GM21723 (cell line): ENCODE data around the gene D2HGDH.
"Not testable (repeated sequence)": the region's sequence is repeated elsewhere in the genome, so short reads cannot be mapped to it uniquely, and the experiment has no call there.

Source experiments
- ATAC-seq: cut with Tn5 transposase; IDR thresholded peaks from one replicate; pipeline ENCODE4 v1.9.1; 2021; ENCODE audit warnings: mild to moderate bottlenecking, moderate library complexity; ENCODE audit not compliant: unreplicated experiment

D2HGDH gene

DNA sequence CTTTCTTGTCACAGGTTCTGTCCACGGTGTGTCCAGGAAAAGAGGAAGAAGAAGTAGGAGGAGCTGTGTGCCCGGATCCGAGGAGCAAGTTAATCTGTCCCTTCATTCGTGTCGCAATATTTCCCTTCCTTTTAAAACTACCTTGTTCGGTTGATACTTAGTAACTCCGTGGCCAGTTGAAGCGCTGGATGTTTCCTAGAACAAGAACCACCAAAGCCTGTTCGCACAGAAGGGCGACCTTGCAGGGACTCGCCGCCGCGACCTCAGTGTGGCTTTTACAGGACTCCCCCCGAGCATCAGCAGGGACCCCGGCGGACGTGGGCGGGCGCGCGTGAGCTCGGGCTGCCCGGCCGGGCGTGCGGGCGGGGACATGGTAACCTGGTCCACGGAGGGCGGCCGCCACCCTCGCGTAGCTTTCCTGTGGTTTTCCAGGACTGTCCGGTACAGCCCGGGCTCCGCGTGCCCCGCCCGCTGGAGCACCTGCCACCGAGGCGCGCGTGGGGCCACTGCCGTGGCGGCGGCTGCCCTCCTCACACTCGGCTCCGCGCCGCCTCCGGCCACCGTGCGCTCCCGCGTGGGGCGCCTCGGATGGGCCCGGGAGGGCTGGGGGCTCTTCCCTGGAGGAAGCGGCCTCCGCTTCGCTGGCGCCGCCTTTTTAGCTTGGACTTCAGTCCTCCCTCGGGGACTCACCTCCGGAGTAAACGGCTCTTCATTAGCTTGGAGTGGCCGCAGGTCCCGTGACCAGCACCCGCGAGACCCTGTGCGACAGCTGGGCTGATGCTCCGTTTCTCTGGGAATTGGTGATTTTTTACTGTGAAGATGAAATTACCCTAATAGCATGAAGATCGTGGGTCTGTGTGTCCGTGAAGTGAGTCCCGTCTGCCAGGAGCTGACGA, 9.2 kb upstream of the D2HGDH start:
- ATAC-seq: no peak

- no peak for ATAC-seq
These were observed 8.0 kb upstream of the D2HGDH start for GRCh38 chr2:241726459-241726858.

- no peak for ATAC-seq
These were observed 6.4 kb upstream of the D2HGDH start for GRCh38 chr2:241728000-241728399.

DNA sequence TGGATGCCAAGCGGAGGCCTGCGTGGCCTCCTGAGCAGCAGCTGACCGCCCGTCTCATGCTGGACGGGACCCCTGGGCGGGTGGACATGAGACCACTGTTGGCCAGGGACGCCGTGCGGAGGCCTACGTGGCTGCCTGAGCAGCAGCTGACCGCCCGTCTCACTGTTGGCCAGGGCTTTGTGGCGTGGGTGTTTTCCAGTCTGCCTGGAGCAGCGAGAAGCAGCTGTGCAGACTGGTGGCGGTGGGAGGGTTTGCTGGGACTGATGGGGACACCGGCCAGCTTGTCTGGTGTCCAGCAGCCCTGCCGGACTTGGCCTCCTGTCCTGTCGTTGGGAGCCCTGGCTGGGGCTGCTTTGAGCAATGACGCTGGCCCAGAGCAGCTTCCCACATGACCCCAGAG, 5.8 kb upstream of the D2HGDH start:
- no peak for ATAC-seq

GRCh38 chr2:241729868-241730267, 4.6 kb upstream of the D2HGDH start:
- no peak for ATAC-seq

- no peak for ATAC-seq
These were observed 3.6 kb upstream of the D2HGDH start for GRCh38 chr2:241730671-241731293.

DNA sequence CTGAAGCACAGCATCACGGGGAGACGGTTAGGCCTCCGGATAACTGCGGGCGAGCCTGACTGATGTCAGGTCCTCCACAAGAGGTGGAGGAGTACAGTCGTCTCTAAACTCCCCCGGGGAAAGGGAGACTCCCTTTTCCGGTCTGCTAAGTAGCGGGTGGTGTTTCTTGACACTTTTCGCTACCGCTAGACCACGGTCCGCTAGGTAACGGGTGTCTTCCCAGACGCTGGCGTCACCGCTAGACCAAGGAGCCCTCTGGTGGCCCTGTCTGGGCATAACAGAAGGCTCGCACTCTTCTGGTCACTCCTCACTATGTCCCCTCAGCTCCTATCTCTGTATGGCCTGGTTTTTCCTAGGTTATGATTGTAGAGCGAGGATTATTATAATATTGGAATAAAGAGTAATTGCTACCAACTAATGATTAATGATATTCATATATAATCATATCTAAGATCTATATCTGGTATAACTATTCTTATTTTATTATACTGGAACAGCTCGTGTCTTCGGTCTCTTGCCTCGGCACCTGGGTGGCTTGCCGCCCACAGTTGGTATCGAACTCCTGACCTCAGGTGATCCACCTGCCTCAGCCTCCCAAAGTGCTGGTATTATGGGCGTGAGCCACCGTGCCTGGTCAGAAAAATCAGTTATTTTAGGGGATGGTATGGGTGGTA, 1.8 kb upstream of the D2HGDH start:
- not testable (repeated sequence) for ATAC-seq

- ATAC-seq: no peak
These were observed 831 bp upstream of the D2HGDH start for GRCh38 chr2:241733391-241734207.

DNA sequence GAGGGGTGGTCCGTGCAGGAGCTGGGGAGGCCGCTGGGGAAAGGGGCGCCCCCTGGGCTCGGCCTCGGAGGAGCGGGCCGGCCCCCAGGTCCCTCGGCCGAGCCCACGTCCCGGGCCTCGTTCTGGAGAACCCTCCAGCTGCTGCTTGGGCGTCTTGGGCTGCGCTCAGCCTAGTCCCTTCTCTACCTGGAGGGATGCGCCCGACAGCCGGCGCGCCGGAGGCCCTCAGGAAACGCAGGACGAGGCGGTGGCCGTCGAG, 293 bp upstream of the D2HGDH start:
- peak; percentile 41 for ATAC-seq

GRCh38 chr2:241736111-241736510, 1.7 kb downstream of the D2HGDH start:
- ATAC-seq: no peak

GRCh38 chr2:241738040-241738686, 3.7 kb downstream of the D2HGDH start:
- no peak for ATAC-seq

- ATAC-seq: no peak
These were observed 4.7 kb downstream of the D2HGDH start for GRCh38 chr2:241739177-241739576.

DNA sequence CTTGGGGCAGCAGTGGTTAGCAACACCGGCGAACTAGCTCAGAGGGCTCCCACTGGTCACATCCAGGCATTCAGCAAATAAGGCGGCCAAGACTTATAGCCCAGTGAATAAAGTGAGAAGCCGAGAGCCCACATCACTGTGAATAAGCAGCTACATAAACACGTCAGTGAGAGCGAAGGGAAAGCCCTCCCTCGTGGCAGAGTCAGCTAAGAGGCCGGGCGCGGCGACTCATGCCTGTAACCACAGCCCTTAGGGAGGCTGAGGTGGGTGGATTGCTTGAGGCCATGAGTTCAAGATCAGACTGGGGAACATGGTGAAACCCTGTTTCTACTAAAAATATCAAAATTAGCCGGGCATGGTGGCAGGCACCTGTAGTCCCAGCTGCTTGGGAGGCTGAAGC, 5.2 kb downstream of the D2HGDH start:
- no peak for ATAC-seq

- no peak for ATAC-seq
These were observed 6.6 kb downstream of the D2HGDH start for GRCh38 chr2:241741016-241741415.

- ATAC-seq: no peak
These were observed 8.0 kb downstream of the D2HGDH start for GRCh38 chr2:241742320-241742939.

GRCh38 chr2:241743008-241743407, 8.6 kb downstream of the D2HGDH start:
- not testable (repeated sequence) for ATAC-seq

GRCh38 chr2:241743620-241744019, 9.2 kb downstream of the D2HGDH start:
- ATAC-seq: no peak

DNA sequence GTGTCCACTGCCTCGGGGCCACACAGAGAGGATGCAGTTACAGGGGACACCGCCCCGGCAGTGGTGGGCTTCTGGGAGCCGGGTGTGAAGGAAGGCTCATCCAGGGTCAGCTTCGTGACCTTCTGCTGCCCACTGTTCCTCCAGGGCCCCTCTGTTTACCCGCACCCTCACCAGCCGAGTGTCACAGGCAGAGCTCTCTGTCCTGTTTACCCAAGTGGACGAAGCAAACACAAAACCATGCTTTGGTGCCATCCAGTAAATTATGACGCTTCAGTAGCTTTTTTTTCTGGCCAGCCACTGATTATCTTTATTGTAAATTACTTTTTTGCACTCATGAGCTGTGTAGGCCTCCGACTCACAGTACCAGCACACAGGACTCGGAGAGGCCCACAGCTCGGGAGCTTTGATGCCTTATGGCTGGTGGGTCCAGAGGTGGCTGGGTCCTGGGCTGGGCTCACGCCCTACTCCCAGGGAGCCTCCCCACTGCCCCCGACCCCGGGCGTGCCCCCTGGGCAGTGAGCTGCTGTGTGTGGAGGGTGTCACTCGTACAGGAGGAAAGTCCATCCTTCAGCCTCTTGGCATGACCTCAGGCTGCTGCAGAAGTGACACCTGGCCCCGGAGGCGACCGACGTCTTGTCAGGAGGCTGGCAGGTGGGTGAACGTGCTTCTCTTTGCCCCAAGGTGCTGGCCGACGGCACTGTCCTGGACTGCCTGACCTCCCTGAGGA, 9.8 kb downstream of the D2HGDH start:
- ATAC-seq: no peak

DNA sequence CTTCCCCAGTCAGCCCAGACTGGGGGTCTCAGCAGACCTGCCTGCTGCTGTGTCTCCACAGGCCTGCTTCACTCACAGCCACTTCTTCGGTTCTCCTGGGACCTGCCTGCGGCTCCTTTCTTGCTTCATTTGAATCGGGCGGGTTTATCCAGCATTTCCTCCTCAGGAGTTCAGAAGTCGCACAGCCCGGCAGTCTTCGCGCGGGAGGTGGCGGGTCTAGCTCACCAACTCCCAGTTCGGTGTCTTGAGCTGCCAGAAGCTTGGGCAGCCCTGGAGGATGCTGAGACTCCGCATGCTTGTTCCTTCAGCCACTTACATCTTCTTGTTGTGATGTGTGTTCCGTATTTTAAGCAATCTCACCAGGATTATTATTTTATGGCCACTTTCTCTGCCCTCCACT, 10.8 kb downstream of the D2HGDH start:
- ATAC-seq: no peak

DNA sequence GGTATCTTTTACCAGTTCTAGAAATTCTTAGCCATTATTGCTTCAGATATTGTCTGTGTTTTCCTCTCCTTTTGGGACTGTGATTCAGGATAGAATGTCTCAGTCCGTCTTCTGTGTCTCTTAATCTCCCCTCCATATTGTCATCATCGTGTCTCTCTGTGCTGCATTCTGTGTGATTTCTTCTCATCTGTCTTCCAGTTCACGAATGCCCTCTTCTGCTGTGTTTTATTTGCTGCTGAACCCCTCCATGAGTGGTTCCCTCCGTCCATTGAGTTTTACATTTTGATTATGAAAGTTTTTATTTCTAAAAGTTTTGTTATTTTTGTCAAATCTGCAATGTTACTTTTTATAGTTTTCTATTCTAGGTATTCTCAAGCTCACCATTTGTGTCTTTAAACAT, 11.7 kb downstream of the D2HGDH start:
- ATAC-seq: no peak
